Cortex of kidney (tissue), 1 donor: ENCODE measurements around the gene XRN1.

Experiments used
- DNase-seq: peaks from one replicate; lab custom pipeline; 2025; lab: John Stamatoyannopoulos, UW

The XRN1 gene

GRCh38 chr3:142269767-142270166 is 178.1 kb downstream of the XRN1 start:
- no peak for DNase-seq

- no peak for DNase-seq
Observed at GRCh38 chr3:142268426-142268825, 179.4 kb downstream of the XRN1 start.

- DNase-seq = no peak
Observed at GRCh38 chr3:142267269-142267668, 180.6 kb downstream of the XRN1 start.

- no peak for DNase-seq
Observed at GRCh38 chr3:142263112-142263511, 184.7 kb downstream of the XRN1 start.

- no peak for DNase-seq
Observed at GRCh38 chr3:142259359-142259758, 188.5 kb downstream of the XRN1 start.

GRCh38 chr3:142256712-142257333 is 191.0 kb downstream of the XRN1 start:
- DNase-seq = no peak
